Measurements from ENCODE around the gene SECISBP2. TPM values are rescaled to one million over a fixed set of nuclear protein-coding genes. Genes with fewer than 3 reads are reported as not detected.
"Not testable (repeated sequence)": the region's sequence is repeated elsewhere in the genome, so short reads cannot be mapped to it uniquely, and the experiment has no call there.

The SECISBP2 gene
- total and polyA plus RNA-seq, 2 donors (not counting 1 experiment from before 2014, with no cell fraction given) = 23.0 to 33.0 TPM

DNA sequence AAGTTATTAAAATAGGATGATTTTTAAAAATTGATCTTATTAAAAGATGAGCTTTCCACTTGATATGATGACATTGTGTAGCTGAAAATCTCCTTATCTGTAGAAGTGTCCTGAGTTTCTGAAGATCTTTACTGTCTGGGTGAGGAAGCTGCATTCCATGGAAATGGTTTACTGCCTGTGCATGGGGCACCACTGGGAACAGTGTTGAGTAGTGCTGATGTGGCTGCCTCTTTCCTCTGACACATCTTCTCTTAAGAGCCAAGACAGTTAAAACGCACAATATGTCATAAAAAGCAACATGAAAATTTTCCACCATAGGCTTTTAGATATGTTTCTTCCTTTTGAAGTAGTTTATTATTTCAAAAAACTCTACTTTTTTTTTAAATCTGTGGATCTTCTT lies 24.6 kb downstream of the SECISBP2 start:
- Histone ChIP-seq H3K9me3 (ENCODE audit: control insufficient read depth, insufficient read depth, low read depth, low read length) (no peaks in the 10 kb centered on the region), H2AFZ (ENCODE audit: low read length) (no peak overlapping the region), H3K9ac (ENCODE audit: insufficient read depth, low read length) (no peak overlapping the region), H3K27me3 (ENCODE audit: control insufficient read depth, insufficient read depth, low read length) (no peaks in the 10 kb centered on the region), H3K4me2 (ENCODE audit: extremely low read depth, insufficient read depth, low read length) (no peak overlapping the region), H3K4me1 (ENCODE audit: control insufficient read depth, extremely low read depth, insufficient read depth, low read length) (no peaks in the 10 kb centered on the region), H3K36me3 (ENCODE audit: control insufficient read depth, insufficient read depth, low read length) (peaks cover 7% of the 10 kb centered on the region), H3K4me3 (replicated peaks in 1 of 4; ENCODE audit: control extremely low read depth in 1 of 4, insufficient read depth in 1 of 4, low read depth in 3 of 4, low read length in 4 of 4) (no peak overlapping the region), H3K79me2 (ENCODE audit: control insufficient read depth, insufficient read depth, low read length) (no peaks in the 10 kb centered on the region), H4K20me1 (ENCODE audit: control insufficient read depth, extremely low read depth, insufficient read depth, low read length) (no peaks in the 10 kb centered on the region), H3K27ac (ENCODE audit: insufficient read depth, low read length) (no peak overlapping the region)
- TF ChIP-seq, protein P1, sequence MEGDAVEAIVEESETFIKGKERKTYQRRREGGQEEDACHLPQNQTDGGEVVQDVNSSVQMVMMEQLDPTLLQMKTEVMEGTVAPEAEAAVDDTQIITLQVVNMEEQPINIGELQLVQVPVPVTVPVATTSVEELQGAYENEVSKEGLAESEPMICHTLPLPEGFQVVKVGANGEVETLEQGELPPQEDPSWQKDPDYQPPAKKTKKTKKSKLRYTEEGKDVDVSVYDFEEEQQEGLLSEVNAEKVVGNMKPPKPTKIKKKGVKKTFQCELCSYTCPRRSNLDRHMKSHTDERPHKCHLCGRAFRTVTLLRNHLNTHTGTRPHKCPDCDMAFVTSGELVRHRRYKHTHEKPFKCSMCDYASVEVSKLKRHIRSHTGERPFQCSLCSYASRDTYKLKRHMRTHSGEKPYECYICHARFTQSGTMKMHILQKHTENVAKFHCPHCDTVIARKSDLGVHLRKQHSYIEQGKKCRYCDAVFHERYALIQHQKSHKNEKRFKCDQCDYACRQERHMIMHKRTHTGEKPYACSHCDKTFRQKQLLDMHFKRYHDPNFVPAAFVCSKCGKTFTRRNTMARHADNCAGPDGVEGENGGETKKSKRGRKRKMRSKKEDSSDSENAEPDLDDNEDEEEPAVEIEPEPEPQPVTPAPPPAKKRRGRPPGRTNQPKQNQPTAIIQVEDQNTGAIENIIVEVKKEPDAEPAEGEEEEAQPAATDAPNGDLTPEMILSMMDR (conservative IDR thresholded peaks at IDR 0.05 in 1 of 2, IDR thresholded peaks at IDR 0.05 in 1 of 2; ENCODE audit: low read depth in 1 of 2, low read length in 2 of 2) = no peak
- no peak for TF ChIP-seq EZH2 (IDR thresholded peaks at IDR 0.05; ENCODE audit: low read length, missing control alignments)
- no peak for DNase-seq (ENCODE audit: low read depth in 2 of 2)

DNA sequence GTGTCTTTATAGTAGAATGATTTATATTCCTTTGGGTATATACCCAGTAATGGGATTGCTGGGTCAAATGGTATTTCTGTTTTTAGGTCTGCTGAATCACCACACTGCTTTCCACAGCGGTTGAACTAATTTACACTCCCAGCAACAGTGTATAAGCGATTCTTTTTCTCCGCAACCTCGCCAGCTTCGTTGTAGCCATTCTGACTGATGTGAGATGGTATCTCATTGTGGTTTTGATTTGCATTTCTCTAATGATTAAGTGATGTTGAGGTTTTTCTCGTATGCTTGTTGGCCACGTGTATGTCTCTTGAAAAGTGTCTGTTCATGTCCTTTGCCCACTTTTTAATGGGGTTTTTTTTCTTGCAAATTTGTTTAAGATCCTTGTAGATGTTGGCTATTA lies 25.5 kb downstream of the SECISBP2 start:
- H3K9ac ChIP-seq (ENCODE audit: insufficient read depth, low read length); H4K20me1 ChIP-seq (ENCODE audit: control insufficient read depth, extremely low read depth, insufficient read depth, low read length); H3K4me2 ChIP-seq (ENCODE audit: extremely low read depth, insufficient read depth, low read length); H3K4me1 ChIP-seq (ENCODE audit: control insufficient read depth, extremely low read depth, insufficient read depth, low read length); H3K4me3 ChIP-seq (replicated peaks in 1 of 4; ENCODE audit: control extremely low read depth in 1 of 4, insufficient read depth in 1 of 4, low read depth in 3 of 4, low read length in 4 of 4); H3K9me3 ChIP-seq (ENCODE audit: control insufficient read depth, insufficient read depth, low read depth, low read length); H3K27ac ChIP-seq (ENCODE audit: insufficient read depth, low read length); H3K27me3 ChIP-seq (ENCODE audit: control insufficient read depth, insufficient read depth, low read length); H2AFZ ChIP-seq (ENCODE audit: low read length); H3K79me2 ChIP-seq (ENCODE audit: control insufficient read depth, insufficient read depth, low read length): not testable (repeated sequence)
- peak in 1 of 2 donors; percentile 80 for DNase-seq (ENCODE audit: low read depth in 2 of 2)
- H3K36me3 ChIP-seq (ENCODE audit: control insufficient read depth, insufficient read depth, low read length) = peaks cover 10% of the 10 kb centered on the region

DNA sequence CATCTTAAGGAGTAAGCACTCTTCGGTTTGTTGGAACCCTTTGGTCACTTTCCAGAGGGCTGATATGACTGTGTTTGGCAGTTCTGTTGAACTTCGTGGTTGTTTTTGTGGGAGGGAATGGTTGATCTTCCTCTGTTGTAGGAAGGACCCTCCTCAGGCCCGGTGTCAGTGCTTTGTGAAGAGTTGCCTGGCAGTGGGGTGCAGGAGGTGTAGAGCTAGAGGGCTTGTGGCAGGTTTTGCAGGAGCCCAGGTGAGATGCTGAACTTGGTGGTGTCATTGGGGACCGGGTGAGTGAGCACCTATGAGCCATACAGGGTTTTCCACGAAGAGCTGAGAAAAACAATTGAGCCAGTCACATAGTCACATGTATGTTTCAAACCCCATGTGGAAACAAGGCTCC lies 27.2 kb downstream of the SECISBP2 start:
- H3K9ac ChIP-seq (ENCODE audit: insufficient read depth, low read length) = no peak overlapping the region
- no peak overlapping the region for H3K27ac ChIP-seq (ENCODE audit: insufficient read depth, low read length)
- no peaks in the 10 kb centered on the region for H3K79me2 ChIP-seq (ENCODE audit: control insufficient read depth, insufficient read depth, low read length)
- TF ChIP-seq, protein P1 (conservative IDR thresholded peaks at IDR 0.05 in 1 of 2, IDR thresholded peaks at IDR 0.05 in 1 of 2; ENCODE audit: low read depth in 1 of 2, low read length in 2 of 2) = no peak
- no peak for TF ChIP-seq EZH2 (IDR thresholded peaks at IDR 0.05; ENCODE audit: low read length, missing control alignments)
- no peaks in the 10 kb centered on the region for H4K20me1 ChIP-seq (ENCODE audit: control insufficient read depth, extremely low read depth, insufficient read depth, low read length)
- no peak for DNase-seq (ENCODE audit: low read depth in 2 of 2)
- no peaks in the 10 kb centered on the region for H3K4me1 ChIP-seq (ENCODE audit: control insufficient read depth, extremely low read depth, insufficient read depth, low read length)
- H2AFZ ChIP-seq (ENCODE audit: low read length) = no peak overlapping the region
- no peak overlapping the region for H3K4me2 ChIP-seq (ENCODE audit: extremely low read depth, insufficient read depth, low read length)
- H3K9me3 ChIP-seq (ENCODE audit: control insufficient read depth, insufficient read depth, low read depth, low read length) = no peaks in the 10 kb centered on the region
- no peak overlapping the region for H3K4me3 ChIP-seq (replicated peaks in 1 of 4; ENCODE audit: control extremely low read depth in 1 of 4, insufficient read depth in 1 of 4, low read depth in 3 of 4, low read length in 4 of 4)
- peaks cover 17% of the 10 kb centered on the region for H3K36me3 ChIP-seq (ENCODE audit: control insufficient read depth, insufficient read depth, low read length)
- no peaks in the 10 kb centered on the region for H3K27me3 ChIP-seq (ENCODE audit: control insufficient read depth, insufficient read depth, low read length)

Measured in fibroblast of lung (primary cell).